Measurements from ENCODE around the gene RNU2-63P.
"Not testable (repeated sequence)": the region's sequence is repeated elsewhere in the genome, so short reads cannot be mapped to it uniquely, and the experiment has no call there.

The RNU2-63P gene

DNA sequence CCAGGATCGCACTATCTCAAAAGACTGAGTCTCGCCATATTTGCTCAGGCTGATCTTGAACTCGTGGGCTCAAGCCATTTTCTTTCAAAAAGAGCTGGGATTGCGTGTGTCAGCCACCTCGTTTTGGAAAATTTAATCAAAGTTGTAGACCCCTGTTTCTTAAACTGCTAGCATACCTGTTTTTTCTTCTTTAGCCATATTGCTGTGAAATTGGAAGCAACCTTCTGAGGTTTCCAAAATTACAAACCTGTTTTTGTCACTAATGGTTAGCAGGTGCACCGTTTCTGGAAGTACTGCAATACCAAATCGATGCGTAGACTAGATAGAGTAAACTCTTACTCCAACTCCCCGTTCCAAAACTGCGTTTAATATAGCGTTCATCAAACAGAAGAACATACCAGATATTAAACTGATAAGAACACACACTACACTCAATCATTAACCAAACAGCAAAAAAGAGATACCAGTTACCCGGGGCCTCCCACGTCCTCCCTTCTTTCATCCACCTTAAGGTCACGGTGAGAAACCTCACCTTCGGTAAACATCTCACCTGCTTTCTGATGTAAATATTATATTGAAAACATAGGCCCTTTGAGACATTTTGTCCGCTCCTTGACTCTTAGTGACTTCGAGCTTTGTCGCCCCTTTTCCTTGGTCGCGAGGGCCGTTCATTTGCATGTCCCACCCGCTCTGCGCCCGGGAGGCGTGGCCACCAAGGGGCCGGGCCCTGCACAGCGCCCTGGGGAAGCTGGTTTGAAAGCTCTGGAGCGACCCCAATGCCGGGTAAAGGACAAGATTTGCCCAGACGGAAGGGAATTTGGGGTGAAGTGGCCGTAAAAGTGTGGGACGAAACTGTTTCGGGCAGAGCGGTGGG lies at the start of gene RNU2-63P:
Gene RNU2-63P (minus strand): TSS at position 462 of the 874 bp plus-strand sequence.
- peak; percentile 62 to 67 for DNase-seq (ENCODE audit: low read depth in 2 of 2)

DNA sequence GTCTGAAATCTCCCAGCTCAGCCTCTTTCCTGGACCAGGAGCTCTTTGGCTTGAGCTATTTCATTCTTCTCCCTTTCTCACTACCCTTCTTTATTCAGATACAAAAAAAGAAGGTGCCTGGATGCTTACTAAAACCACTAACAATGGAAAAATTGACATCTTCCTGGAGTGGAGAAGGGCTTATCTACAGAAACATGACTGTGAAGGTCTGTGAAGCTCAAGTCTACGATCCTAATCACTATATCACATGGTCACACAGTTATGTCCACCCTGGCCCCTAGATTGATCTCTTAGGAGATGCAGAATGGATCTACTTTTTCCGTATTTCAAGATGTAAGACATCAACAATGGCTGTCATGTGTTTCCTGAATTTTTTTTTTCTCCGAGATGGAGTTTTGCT lies 44.9 kb upstream of the RNU2-63P start:
- no peak for DNase-seq (ENCODE audit: low read depth in 2 of 2)

DNA sequence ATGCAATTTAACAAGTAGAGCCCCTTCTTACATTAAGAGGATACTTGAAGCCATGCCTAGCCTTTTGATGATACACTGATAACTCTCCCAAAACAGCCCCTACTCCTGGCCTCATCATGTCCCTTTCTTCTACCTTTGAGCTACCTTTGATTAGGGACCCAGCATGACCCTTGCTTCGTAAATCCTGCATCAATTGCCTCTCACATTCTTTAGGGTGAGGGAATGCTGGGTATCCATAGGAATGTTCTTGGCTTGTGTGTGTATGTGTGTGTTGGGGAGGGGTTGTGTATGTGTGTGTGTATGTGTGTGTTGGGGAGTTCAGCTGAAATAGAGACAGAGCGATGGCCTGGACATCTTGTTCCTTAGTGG lies 44.5 kb upstream of the RNU2-63P start:
- no peak for DNase-seq (ENCODE audit: low read depth in 2 of 2)

DNA sequence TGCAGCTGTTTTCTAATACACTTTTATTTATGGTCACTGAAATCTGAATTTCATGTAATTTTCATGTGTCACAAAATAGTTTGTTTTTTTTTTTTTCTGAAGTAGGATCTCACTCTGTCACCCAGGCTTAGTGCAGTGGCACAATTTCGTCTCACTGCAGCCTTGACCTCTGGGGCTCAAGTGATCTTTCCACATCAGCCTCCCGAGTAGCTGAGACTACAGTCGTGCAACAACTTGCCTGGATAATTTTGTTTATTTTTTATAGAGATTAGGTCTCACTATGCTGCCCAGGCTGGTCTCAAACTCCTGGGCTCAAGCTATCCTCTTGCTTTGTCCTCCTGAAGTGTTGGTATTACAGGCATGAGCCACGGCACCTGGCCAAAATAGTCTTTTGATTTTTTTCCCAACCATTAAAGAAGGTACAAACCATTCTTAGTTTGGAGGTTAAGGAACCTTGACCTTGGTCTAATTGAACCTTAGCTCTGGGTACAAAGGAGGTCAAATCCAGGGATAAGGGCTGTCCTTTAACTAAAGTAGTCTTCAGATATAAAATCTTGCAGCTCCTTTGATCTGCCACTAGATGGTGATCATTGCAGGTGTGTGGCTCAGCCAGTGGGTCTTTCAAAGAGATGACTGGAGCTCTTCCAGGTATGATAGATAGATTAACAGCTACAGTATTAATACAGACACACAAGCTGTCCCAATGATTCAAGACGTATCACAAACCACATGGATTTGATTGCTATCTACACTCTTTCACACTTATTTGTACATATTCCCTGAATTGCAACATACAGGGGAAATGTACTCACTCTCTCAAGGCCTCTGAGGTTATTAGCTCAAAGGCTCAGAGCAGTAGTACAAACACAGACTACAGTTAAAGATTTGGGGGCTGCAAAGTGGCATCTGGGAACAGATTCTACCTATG lies 43.9 kb upstream of the RNU2-63P start:
- DNase-seq (ENCODE audit: low read depth in 2 of 2): no peak

DNA sequence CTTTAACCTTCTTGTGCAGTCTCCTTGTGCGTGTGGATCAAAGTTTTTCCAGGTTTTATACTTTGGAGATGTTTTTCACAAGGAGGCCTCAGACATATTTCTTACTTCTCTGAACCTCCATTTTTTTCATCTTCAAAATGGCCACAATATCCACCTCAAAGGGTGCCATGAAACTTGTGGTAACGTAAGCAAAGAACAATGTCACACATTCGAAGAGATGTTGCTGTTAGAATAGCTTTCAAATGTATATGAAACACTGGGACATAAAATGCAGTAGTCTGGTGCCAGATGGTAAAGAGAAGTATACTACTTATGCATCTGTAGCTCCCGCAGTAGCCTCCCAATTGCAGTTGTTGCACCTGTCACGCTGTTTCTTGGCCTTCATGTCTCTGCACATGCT lies 41.8 kb upstream of the RNU2-63P start:
- no peak for DNase-seq (ENCODE audit: low read depth in 2 of 2)

DNA sequence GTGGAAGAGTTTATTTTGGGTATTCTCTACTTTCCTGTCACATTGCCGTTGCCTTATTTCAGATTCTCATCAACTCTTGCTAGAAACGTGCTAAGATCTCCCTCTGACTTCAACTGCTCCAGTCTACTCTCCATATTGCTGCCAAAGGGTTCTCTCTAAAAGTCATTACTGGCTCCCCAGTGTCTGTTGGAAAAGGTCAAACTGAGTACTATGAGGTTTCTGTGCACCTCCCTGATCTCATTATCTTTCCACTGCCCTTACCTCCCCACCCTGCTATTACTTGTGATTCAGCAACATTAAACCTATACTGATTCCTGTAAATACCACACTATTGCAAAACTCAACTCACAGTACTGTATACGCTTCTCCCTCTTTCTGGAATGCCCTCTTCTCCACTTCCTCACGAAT lies 41.1 kb upstream of the RNU2-63P start:
- DNase-seq (ENCODE audit: low read depth in 2 of 2): no peak

DNA sequence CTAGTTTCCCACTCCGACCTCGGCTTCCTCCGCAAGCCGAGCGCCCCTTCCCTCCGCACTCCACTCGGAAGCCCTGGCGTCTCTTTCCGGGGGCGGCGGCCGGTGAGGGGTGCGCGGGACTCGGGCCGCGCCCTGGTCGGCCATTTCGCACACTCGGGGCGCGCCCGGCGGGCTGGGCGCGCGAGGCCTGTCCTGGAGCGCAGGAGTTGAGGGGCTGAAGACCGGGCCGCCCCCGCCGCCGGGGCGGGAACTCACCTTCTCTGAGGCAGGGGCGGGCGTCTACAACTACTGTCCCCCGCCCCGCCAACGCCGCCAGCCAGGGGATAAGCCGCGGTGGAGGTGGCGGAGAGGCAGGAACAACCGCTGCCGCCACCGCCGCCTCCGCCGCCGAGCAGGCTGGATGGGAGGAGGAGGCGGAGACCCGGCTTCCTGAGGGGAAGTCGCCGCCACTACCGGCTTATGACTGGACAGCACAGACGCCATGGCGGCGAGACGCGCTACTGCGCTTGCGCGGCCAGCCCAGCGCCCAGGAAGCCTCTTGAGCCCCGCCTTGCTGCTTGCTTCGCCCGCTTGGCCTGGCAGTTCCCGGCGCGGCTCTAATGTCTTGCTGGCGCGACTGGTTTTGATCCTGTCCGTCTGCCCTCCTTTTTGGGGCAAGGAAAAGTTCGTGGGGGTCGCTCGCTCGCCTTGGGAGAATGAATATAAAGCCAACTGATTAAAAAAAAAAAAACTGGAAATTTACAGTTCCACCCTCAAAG lies 39.2 kb upstream of the RNU2-63P start, which contains the start of gene KRCC1:
Gene KRCC1 (minus strand): TSS at position 413 of the 758 bp plus-strand sequence. CDS start 27,220 bp downstream, outside the sequence.
- peak; percentile 86 to 87 for DNase-seq (ENCODE audit: low read depth in 2 of 2)

DNA sequence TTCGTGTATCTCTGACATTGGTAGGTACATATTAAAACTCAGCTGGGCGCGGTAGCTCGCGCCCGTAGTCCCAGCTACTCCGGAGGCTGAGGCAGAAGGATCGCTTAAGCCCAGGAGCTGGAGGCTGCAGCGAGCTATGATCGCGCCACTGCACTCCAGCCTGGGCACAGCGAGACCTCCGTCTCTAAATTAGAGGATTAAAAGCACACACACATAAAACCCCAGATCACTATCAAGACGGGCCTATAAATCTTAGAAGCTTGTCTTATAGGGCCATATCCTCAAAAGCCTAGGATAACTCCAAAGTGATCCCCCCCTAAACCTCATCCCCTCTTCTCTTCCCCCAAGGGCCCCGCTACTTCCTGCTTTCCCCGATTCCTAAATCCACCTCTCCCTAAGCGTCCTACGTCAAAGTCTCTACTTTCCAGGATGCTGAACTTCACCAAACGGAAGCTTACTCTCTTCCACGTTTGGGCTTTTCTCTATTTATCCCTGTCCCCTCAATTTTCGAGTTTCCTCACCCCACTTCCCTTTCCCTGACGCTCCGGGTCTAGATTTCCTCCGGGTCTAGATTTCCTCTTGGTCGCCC lies 38.5 kb upstream of the RNU2-63P start:
- no peak for DNase-seq (ENCODE audit: low read depth in 2 of 2)

DNA sequence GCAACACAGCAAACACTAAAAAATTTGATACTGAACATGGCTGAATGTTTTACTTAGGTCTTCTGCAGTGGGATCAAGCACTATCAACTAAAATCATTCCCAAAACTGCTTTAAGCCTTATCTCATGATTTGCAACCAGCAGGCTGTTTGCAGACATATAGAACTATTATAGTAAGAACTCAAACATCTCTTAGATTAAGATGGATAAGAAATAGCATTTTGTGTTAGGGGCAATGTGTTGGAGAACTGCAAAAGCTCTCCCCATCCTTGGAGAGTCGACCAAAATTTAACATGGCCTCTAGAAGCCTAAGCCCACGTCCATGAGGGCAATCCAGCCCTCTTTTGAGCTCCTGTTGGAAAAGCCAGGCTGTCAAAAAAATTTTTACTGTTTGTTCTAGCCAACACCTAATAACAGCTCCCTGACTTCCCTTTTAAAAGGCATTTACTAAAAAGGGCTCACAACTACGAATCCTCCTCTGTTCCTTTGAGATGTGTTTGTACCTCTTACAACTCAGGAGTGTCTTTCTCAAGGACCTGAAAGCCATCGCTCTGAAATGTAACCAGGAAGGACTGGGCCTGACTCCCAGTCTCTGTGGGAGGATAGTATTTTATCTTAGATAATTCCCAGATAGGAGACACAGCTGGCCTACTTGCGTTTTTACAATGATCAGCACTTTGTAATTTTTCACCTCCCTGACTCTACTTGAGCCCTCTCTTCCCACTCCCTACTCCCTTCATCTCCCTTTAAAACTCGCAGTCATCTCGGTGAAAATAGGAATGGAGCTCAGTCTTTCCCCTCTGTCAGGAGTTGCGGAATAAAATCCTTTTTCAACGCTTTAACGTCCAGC lies 37.8 kb upstream of the RNU2-63P start:
- DNase-seq (ENCODE audit: low read depth in 2 of 2): no peak

DNA sequence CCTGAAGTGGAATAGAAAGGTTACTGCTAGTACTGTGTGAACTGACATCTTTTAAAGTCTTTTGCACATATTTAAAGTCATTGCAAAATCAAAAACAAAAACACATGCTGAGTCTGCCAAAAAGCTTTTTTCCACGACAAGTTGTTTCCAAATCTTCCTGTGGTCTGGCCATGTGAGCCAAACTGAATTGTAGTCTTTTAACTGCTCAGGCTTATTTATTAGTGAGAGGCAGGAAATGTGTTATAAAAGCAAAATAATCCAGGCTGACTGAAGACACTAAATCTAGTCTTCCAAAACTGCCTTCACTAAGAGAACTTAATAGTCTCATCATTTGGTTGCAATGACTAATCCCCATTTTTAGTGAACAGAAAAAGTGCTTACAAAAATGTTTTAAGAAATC lies 36.9 kb upstream of the RNU2-63P start:
- DNase-seq (ENCODE audit: low read depth in 2 of 2): no peak

DNA sequence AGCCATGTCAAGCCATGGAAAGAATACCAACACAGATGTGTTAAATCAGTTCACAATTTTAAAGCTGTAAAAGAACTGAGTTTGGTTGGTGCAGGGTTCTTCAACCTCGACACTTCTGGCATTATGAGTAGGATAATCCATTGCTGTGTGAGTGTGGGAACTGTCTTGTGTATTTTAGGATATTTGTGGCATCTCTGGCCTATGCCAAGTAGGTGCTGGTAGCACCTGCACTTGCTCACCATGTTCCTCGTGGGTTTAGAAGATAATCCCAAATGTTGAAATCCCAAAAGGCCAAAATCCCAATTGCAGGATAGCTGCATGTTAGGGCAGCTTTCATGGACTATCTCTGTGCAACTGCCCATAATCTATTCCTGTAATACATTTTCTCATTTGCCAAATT lies 35.4 kb upstream of the RNU2-63P start:
- DNase-seq (ENCODE audit: low read depth in 2 of 2): no peak

DNA sequence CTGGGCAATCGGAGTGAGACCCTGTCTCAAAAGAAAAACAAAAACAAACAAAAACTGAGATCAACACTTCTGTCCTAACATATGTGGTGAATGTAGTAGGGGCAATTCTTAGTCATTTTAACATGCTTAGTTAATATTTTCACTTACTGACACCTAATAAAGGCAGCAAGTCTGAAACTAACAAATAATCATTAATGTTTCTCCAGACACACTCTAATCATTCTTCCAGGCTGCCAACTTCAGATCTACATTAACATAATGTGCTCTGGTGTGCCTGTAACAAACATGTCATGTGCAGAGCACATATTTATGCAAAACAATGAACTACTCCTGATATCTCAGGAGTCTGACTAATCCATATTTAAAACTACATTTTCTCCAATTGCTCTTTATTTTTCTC lies 33.3 kb upstream of the RNU2-63P start:
- DNase-seq (ENCODE audit: low read depth in 2 of 2): no peak

DNA sequence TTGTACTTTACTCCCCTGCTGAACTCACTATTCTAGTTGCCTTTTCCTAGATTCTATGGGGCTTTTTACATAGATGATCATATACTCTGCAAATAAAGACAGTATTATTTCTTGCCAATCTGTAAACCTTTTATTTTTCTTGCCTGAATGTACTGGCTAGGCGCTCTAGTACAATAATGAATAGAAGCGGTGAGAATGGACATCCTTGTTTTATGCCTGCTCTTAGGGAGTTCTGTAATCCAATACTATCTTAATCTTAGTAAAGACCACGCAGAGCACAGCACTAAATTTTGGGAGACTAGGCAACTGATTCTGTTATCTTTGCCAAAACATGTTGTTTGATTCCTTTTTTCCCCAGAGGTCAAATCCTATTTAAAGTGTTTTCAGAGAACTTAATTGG lies 32.2 kb upstream of the RNU2-63P start:
- DNase-seq (ENCODE audit: low read depth in 2 of 2): no peak

DNA sequence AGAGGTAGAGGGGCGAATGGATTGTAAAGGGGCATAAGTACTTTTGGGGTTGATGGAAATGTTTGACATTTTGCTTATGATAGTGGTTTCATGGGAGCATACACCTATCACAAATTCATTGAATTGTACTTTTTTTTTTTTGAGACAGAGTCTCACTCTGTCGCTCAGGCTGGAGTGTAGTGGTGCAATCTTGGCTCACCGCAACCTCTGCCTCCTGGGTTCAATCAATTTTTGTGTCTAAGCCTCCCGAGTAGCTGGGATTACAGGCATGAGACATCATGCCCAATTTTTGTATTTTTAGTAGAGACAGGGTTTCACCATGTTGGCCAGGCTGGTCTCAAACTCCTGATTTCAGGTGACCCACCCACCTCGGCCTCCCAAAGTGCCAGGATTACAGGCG lies 29.2 kb upstream of the RNU2-63P start:
- not testable (repeated sequence) for DNase-seq (ENCODE audit: low read depth in 2 of 2)

DNA sequence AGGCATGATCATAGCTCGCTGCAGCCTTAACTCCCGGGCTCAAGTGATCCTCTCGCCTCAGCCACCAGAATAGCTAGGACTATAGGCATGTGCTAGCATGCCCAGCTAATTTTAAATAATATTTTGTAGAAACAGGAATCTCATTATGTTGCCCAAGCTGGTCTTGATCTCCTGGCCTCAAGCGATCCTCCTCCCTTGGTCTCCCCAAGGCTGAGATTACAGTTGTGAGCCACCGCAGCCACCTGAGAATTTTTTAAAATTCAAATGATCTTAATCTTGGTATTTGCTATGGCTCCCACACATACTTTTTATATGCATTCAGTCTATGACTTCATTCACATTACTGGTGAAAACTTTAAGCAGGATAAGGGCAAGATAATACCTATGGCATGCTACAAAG lies 26.1 kb upstream of the RNU2-63P start:
- no peak for DNase-seq (ENCODE audit: low read depth in 2 of 2)

DNA sequence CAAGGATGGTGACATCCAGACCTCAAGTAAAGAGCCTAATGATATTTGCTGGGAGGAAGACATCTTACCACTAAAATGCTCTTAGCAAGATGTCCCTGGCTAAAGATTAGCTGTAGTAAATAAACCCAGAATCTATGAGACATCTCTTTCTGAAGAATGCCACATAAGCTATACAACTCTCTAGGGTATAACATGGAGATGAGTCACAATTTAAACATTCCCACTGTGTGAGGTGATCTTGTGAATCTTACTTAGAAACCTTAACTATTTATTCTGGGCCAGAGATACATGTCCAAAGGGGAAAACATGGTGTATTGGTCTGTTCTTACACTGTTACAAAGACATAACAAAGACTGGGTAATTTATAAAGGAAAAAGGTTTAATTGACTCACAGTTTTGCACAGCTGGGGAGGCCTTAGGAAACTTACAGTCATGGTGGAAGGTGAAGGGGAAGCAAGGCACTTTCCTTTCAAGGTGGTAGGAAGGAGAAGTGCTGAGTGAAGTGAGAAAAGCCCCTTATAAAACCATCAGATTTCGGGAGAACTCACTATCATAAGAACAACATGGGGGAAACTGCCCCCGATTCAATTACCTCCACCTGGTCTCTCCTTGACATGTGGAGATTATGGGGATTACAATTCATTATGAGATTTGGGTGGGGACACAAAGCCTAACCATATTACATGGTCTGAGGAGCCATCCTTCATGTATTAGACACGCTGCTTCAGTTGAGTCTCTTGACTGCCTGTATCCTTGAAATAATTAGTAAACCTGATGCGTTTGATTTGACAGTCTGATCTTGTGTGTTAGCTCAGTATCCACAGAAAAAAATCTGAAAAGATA lies 22.1 kb upstream of the RNU2-63P start:
- DNase-seq (ENCODE audit: low read depth in 2 of 2): no peak

DNA sequence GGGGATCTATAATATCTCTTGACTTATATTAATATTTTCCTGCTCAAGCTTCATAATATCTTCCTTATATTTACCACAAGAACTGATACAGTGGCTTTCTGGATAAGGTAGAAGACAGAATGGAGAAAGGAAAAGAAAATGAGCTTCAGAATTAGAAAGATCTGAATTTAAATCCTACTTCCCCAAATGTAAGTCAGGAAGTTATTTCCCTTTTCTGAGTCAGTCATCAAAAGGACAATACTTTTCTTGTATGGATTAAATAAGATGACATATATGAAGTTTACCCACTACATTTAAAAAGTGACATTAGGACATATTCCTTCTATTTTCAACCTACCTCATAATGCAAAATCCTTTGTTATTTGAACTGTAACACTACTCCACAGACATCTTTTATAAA lies 20.3 kb upstream of the RNU2-63P start:
- DNase-seq (ENCODE audit: low read depth in 2 of 2): no peak

DNA sequence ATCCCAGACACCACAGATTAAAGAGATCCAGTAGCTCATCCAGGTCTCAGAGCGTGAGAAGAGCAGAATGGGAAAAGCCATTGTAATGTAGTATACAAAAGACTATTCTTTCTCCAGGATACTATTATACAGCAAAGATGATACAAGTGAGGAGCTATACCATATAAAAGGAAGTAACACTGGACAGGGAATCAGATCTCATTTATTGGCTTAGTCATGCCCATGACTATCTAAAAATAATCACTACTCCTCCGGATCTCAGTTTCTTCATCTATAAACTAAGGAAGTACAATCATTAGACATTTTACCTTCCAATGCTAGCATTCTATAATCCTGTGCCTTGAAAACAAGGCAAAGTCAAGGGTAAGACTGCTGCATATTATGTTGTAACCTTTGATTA lies 19.8 kb upstream of the RNU2-63P start:
- no peak for DNase-seq (ENCODE audit: low read depth in 2 of 2)

DNA sequence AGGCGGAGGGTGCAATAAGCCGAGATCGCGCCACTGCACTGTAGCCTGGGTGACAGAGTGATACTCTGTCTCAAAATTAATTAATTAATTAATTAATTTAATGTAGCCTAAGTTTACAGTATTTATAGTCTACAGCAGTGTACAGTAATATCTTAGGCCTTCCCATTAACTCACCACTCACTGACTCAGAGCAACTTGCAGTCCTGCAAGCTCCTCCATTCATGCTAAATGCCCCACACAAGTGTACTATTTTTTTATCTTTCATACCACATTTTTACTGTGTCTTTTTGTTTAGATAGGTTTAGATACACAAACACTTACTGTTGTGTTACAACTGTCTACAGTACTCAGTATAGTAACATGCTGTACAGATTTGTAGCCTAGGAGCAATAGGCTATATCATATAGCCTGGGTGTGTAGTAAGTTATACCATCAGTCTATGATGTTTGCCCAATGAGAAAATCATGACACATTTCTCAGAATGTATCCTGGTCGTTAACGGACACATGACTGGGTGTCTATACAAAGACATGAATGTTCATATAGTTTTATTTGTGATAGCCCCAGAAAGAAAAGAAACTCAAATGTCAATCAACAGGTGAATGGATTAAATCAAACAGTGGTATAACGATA lies 15.8 kb upstream of the RNU2-63P start:
- DNase-seq (ENCODE audit: low read depth in 2 of 2): no peak

Measured in stimulated activated CD4-positive, alpha-beta T cell treated with anti-CD3 and anti-CD28 coated beads, Interleukin-12 subunit alpha, Interleukin-12 subunit beta, amount 100 ng/mL, for 24 hours (primary cell).